K562 (cell line): ENCODE measurements around the gene MUC22. TPM values are rescaled to one million over a fixed set of nuclear protein-coding genes. Genes with fewer than 3 reads are reported as not detected.
A peak's percentile ranks its signal among the peaks of the same experiment; 100 is the strongest.

Experiments
- ATAC-seq: fragments of 200-7000 bp; cut with Tn5 transposase; 3 replicates; pipeline ENCODE4 v1.9.1; 2020; ENCODE audit warnings: moderate library complexity
- BruUV-seq: library from RNA; stranded (reverse); fragments of 400-500 nt; replicated peaks from 2 replicates; lab custom pipeline; 2021; lab: Mats Ljungman, UMichigan
- CTCF ChIA-PET: fragments of 300-600 bp; formaldehyde crosslinking; extraction: SDS; loops from one replicate; lab custom pipeline; 2021; ENCODE audit warnings: low intra/inter-chr PET ratio; lab: Yijun Ruan, JAX
- POLR2A ChIA-PET: fragments of 300-600, 350-650 bp; sonication (Branson Sonifier 250); formaldehyde crosslinking; extraction: SDS; loops from one replicate; lab custom pipeline; 2021; ENCODE audit warnings: antibody characterized with exemption, inconsistent platforms; lab: Yijun Ruan, JAX
- DNase-seq, 4 experiments: peaks; one replicate each; pipeline versions ENCODE4 v3.0.0 to v3.0.0-alpha.2; 2011 to 2018; ENCODE audit warnings: low spot score in 3 of 4, mixed read lengths in 3 of 4; ENCODE audit errors: extremely low read depth in 1 of 4
- FAIRE-seq: peaks from 2 replicates; lab custom pipeline; 2011; peaks lifted over from hg19 to GRCh38; lab: Jason Lieb, UNC
- H2AFZ ChIP-seq: 2 replicates; pipeline ENCODE4 v1.6.0; 2011; ENCODE audit warnings: low read depth, low read length, control low read depth, inconsistent platforms
- H3K27ac ChIP-seq: fragments of 200-600 bp; 3 replicates; pipeline ENCODE4 v1.8.0; 2011; ENCODE audit warnings: low read depth, mild to moderate bottlenecking, control low read depth, inconsistent platforms, low read length, moderate library complexity, mixed read lengths; ENCODE audit errors: extremely low read depth
- H3K27me3 ChIP-seq, 2 experiments: fragments of 300-600 bp in 1 of 2; 2 replicates in 1 of 2; 3 replicates in 1 of 2; pipeline versions ENCODE4 v1.6.0 to v1.8.0; 2011; ENCODE audit warnings: inconsistent platforms in 2 of 2, low read length in 2 of 2, mild to moderate bottlenecking in 1 of 2, mixed read lengths in 1 of 2, moderate library complexity in 1 of 2; ENCODE audit not compliant: control insufficient read depth in 2 of 2, insufficient read depth in 2 of 2
- H3K36me3 ChIP-seq: fragments of 300-600 bp; 3 replicates; pipeline ENCODE4 v1.8.0; 2011; ENCODE audit warnings: mild to moderate bottlenecking, low read length, inconsistent platforms; ENCODE audit not compliant: control insufficient read depth, insufficient read depth
- H3K4me1 ChIP-seq, 2 experiments: fragments of 200-600 bp in 1 of 2; replicated peaks in 1 of 2; 2 replicates in 1 of 2; 3 replicates in 1 of 2; pipeline versions ENCODE4 v1.5.1 to v1.8.0; 2011; ENCODE audit warnings: inconsistent platforms in 2 of 2, low read length in 2 of 2, mild to moderate bottlenecking in 1 of 2, mixed read lengths in 1 of 2, moderate library complexity in 1 of 2; ENCODE audit not compliant: control insufficient read depth in 2 of 2, insufficient read depth in 2 of 2
- H3K4me2 ChIP-seq: 2 replicates; pipeline ENCODE4 v1.6.1; 2011; ENCODE audit warnings: low read length, control low read depth, inconsistent platforms, mixed read lengths; ENCODE audit not compliant: insufficient read depth
- H3K4me3 ChIP-seq: fragments of 200-600 bp; sonication (generic), shearing (Covaris generic); 2 replicates; pipeline ENCODE4 v1.5.1; 2016; ENCODE audit warnings: control low read depth, inconsistent platforms
- H3K79me2 ChIP-seq: fragments of 200-600 bp; 3 replicates; pipeline ENCODE4 v1.8.0; 2011; ENCODE audit warnings: low read length, inconsistent platforms; ENCODE audit not compliant: control insufficient read depth, insufficient read depth
- H3K9ac ChIP-seq, 2 experiments: 2 replicates each; pipeline versions ENCODE4 v1.6.0 to v1.6.1; 2011; ENCODE audit warnings: low read depth in 2 of 2, low read length in 2 of 2, control low read depth in 1 of 2, inconsistent platforms in 1 of 2, mild to moderate bottlenecking in 1 of 2, mixed read lengths in 1 of 2; ENCODE audit not compliant: insufficient read depth in 1 of 2
- H3K9me1 ChIP-seq: one replicate; pipeline ENCODE4 v1.6.0; 2011; ENCODE audit warnings: inconsistent platforms, mild to moderate bottlenecking, low read length, moderate library complexity; ENCODE audit not compliant: control insufficient read depth, insufficient read depth
- H3K9me3 ChIP-seq: replicated peaks from 2 replicates; pipeline ENCODE4 v1.5.1; 2011; ENCODE audit warnings: low read depth, low read length, inconsistent platforms; ENCODE audit not compliant: control insufficient read depth, insufficient read depth
- H4K20me1 ChIP-seq: replicated peaks from 2 replicates; pipeline ENCODE4 v1.6.1; 2011; ENCODE audit warnings: low read length, inconsistent platforms, mixed read lengths; ENCODE audit not compliant: control insufficient read depth, insufficient read depth
- BRD4 ChIP-seq: fragments of 200-600 bp; sonication (generic); IDR thresholded peaks from 2 replicates; pipeline ENCODE4 v1.6.1; 2017; ENCODE audit warnings: inconsistent platforms
- MYNN ChIP-seq, 2 experiments: sonication (generic); formaldehyde crosslinking in 1 of 2; IDR thresholded peaks; 2 replicates each; pipeline versions ENCODE4 v1.5.0 to v1.6.1; 2016 to 2020; ENCODE audit warnings: antibody characterized with exemption in 1 of 2, missing genetic modification reagents in 1 of 2
- NCOA4 ChIP-seq: fragments of 450-650 bp; IDR thresholded peaks from 2 replicates; pipeline ENCODE4 v1.6.1; 2018; ENCODE audit warnings: mild to moderate bottlenecking; ENCODE audit not compliant: partially characterized antibody
- RBM25 ChIP-seq: fragments of 200-400 bp; formaldehyde crosslinking; IDR thresholded peaks from 2 replicates; pipeline ENCODE4 v1.6.1; 2018; ENCODE audit warnings: low read length, low read depth, moderate library complexity; ENCODE audit not compliant: severe bottlenecking
- ZNF512 ChIP-seq: IDR thresholded peaks from 2 replicates; pipeline ENCODE4 v1.6.1; 2016; ENCODE audit warnings: missing genetic modification characterization, missing compliant biosample characterization
- ZNF785 ChIP-seq: fragments of 250-450 bp; sonication (Bioruptor Pico); IDR thresholded peaks from 2 replicates; pipeline ENCODE4 v1.4.0; 2020; ENCODE audit warnings: mild to moderate bottlenecking
- WGBS: fragments of 100-300 bp; shearing (Covaris generic); methylation state at CpG from one replicate; pipeline ENCODE4 v1.1.6; 2016; ENCODE audit warnings: low coverage, mixed read lengths; ENCODE audit not compliant: insufficient coverage; ENCODE audit errors: missing lambda C conversion rate; 5-methylcytosine and 5-hydroxymethylcytosine counted together
- in situ Hi-C: fragments of 300-500 bp; cut with MboI; formaldehyde crosslinking; loops from 4 replicates; pipeline ENCODE4 v1.15.0; 2018; ENCODE audit warnings: inconsistent platforms, mixed read lengths
- intact Hi-C: fragments of 100-400 bp; cut with micrococcal nuclease; formaldehyde crosslinking; loops from 2 replicates; pipeline ENCODE4 v1.14.2; 2022
- polyA plus RNA-seq, 8 experiments: library from polyadenylated mRNA; depleted of rRNA in 4 of 8; stranded (reverse) in 5 of 8; unstranded in 3 of 8; fragments of >200 nt; fragmentation: Nextera tagmentation in 2 of 8; fragmentation: Illumina TruSeq in 1 of 8; extraction: Ambion mirVana in 2 of 8; extraction: Trizol in 1 of 8; gene quantifications; 2 replicates each; pipeline versions ENCODE4 v1.2.1 to v1.2.3, GENCODE V29; 2011 to 2014; ENCODE audit warnings: inconsistent platforms in 1 of 8, missing spikeins in 1 of 8
- total RNA-seq, 7 experiments: library from RNA; depleted of rRNA in 6 of 7; stranded (reverse); fragments of >200 nt in 6 of 7; fragmentation: Illumina TruSeq in 2 of 7; extraction: Trizol in 2 of 7; gene quantifications; 2 replicates each; pipeline versions ENCODE4 v1.2.1 to v1.2.3, GENCODE V29; 2011 to 2021; ENCODE audit warnings: low replicate concordance in 1 of 7
- TF ChIP-seq, protein P1 (sequence below): sonication (generic); formaldehyde crosslinking; IDR thresholded peaks from 2 replicates; pipeline ENCODE4 v1.8.0; 2022; ENCODE audit warnings: mild to moderate bottlenecking, missing genetic modification reagents
- TF ChIP-seq, protein P2 (sequence below): sonication (generic); formaldehyde crosslinking; IDR thresholded peaks from 2 replicates; pipeline ENCODE4 v1.8.0; 2022; ENCODE audit warnings: mild to moderate bottlenecking, low read depth, missing genetic modification reagents

Gene MUC22
- total and polyA plus RNA-seq, 9 of the 15 experiments (the other 6 are each of a cell fraction or from before 2014, with no cell fraction given), result 0.01 to 0.03 TPM; not detected in 7

GRCh38 chr6:30991891-30992290, 18.4 kb upstream of the MUC22 start:
- Histone ChIP-seq H4K20me1 (peaks cover 4% of the 10 kb centered on the region; the same call in 1 of the 2 replicates), H3K9me3 (no peaks in the 10 kb centered on the region), H3K4me2 (no peak overlapping the region), H2AFZ (no peak overlapping the region), H3K9ac (no peak overlapping the region), H3K27me3 (peaks cover 17 to 37% of the 10 kb centered on the region in 2 experiments), H3K36me3 (no peaks in the 10 kb centered on the region), H3K79me2 (no peaks in the 10 kb centered on the region)
- in situ Hi-C loops, result no loop called here
- 7% methylated on average over 2 of the region's 2 CpGs for WGBS
- DNase-seq (no peak), ATAC-seq (no peak)
- no TSS peak for BruUV-seq
- peak; percentile 55; the same call in 1 of the 2 replicates for TF ChIP-seq ZNF512 (tag)
- no peak for TF ChIP-seq BRD4
- TF ChIP-seq, all 486 proteins: peak for 1
- intact Hi-C loops, result no loop called here
- no peak for FAIRE-seq
- ChIA-PET CTCF (no interaction called here), POLR2A (interaction anchor here (0.7 kb wide), 3 partner anchors 23 to 100 kb away, joined by 3 read pairs; no protein-coding TSS in a partner anchor)
- H3K27ac ChIP-seq, result no peak overlapping the region
- H3K4me1 ChIP-seq, result no peaks in the 10 kb centered on the region; a peak in 1 of 5 replicates
- no peak overlapping the region for H3K4me3 ChIP-seq
- no peaks in the 10 kb centered on the region for H3K9me1 ChIP-seq

DNA sequence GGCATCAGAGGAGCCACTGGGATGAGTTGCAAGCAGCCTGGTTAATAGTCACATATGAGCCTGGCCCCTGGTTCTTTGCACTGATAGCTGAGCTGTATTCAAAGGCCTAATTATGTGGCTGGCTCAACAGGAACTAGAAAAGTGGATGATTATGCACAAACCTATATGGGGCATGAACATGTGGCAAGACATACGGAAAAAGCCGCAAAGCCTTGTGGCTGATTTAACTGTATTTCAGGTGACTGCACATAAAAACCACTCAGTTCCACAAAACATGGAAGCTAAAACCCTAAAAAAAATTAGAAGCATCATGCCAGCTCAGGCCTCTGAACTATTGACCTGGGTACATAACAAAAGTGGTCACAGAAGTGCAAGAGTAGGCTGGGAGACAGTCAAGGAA, 13.0 kb upstream of the MUC22 start:
- intact Hi-C loops, result no loop called here
- in situ Hi-C loops, result no loop called here
- TF ChIP-seq, protein P1, sequence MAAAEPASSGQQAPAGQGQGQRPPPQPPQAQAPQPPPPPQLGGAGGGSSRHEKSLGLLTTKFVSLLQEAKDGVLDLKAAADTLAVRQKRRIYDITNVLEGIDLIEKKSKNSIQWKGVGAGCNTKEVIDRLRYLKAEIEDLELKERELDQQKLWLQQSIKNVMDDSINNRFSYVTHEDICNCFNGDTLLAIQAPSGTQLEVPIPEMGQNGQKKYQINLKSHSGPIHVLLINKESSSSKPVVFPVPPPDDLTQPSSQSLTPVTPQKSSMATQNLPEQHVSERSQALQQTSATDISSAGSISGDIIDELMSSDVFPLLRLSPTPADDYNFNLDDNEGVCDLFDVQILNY (CRISPR knock-in tag), result no peak
- TF ChIP-seq, protein P2, sequence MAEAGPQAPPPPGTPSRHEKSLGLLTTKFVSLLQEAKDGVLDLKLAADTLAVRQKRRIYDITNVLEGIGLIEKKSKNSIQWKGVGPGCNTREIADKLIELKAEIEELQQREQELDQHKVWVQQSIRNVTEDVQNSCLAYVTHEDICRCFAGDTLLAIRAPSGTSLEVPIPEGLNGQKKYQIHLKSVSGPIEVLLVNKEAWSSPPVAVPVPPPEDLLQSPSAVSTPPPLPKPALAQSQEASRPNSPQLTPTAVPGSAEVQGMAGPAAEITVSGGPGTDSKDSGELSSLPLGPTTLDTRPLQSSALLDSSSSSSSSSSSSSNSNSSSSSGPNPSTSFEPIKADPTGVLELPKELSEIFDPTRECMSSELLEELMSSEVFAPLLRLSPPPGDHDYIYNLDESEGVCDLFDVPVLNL (CRISPR knock-in tag), result no peak
- TF ChIP-seq NCOA4, result no peak
- TF ChIP-seq MYNN (IDR thresholded peaks at IDR 0.05), result no peak
- 0 out of 2 replicates have a peak, but pooled peaks have one; percentile 17 for TF ChIP-seq MYNN (CRISPR knock-in tag; IDR thresholded peaks at IDR 0.05)
- TF ChIP-seq RBM25, result no peak
- TF ChIP-seq ZNF785, result no peak
- TF ChIP-seq ZNF512 (tag), result no peak

More for the DNA sequence above, 13.0 kb upstream of the MUC22 start:
- ATAC-seq (no peak), DNase-seq (no peak), FAIRE-seq (no peak)
- H3K9me3 ChIP-seq, result no peaks in the 10 kb centered on the region
- CTCF ChIA-PET, result no interaction called here
- H3K4me2 ChIP-seq, result no peak overlapping the region
- no peaks in the 10 kb centered on the region for H3K36me3 ChIP-seq
- H3K79me2 ChIP-seq, result no peaks in the 10 kb centered on the region
- no peaks in the 10 kb centered on the region for H3K9me1 ChIP-seq
- no peak overlapping the region for H3K27ac ChIP-seq
- no peak overlapping the region for H3K9ac ChIP-seq
- peaks cover 16 to 18% of the 10 kb centered on the region in 2 experiments; a peak in 4 of 5 replicates for H3K27me3 ChIP-seq
- no peaks in the 10 kb centered on the region for H4K20me1 ChIP-seq
- no TSS peak for BruUV-seq
- peaks cover 0 to 3% of the 10 kb centered on the region in 2 experiments; a peak in 1 of 5 replicates for H3K4me1 ChIP-seq
- H3K4me3 ChIP-seq, result no peak overlapping the region
- POLR2A ChIA-PET, result no interaction called here
- WGBS, result 85% methylated on average over 2 of the region's 2 CpGs
- H2AFZ ChIP-seq, result no peak overlapping the region
